K562 (cell line): ENCODE measurements around the gene GIPC3. TPM values are rescaled to one million over a fixed set of nuclear protein-coding genes. Genes with fewer than 3 reads are reported as not detected.
A peak's percentile ranks its signal among the peaks of the same experiment; 100 is the strongest.

Experiments used
- ADNP ChIP-seq: fragments of 200-800 bp; sonication (Bioruptor generic); IDR thresholded peaks from 2 replicates; pipeline ENCODE4 v1.6.1; 2016; ENCODE audit warnings: missing genetic modification characterization, missing compliant biosample characterization
- BHLHE40 ChIP-seq: IDR thresholded peaks from 2 replicates; pipeline ENCODE4 v1.6.1; 2011; ENCODE audit warnings: low read length, improper control_type of control experiment
- CBX8 ChIP-seq: fragments of 200-600 bp; sonication (generic); IDR thresholded peaks from 2 replicates; pipeline ENCODE4 v1.6.1; 2012; ENCODE audit warnings: borderline replicate concordance, mixed run types, low read depth, mild to moderate bottlenecking, moderate library complexity, mixed read lengths, low read length, control low read depth, inconsistent platforms; ENCODE audit not compliant: poor library complexity, severe bottlenecking; ENCODE audit errors: extremely low read depth
- HNRNPL ChIP-seq: fragments of 200-400 bp; formaldehyde crosslinking; IDR thresholded peaks from 2 replicates; pipeline ENCODE4 v1.6.1; 2017; ENCODE audit warnings: low read depth, mild to moderate bottlenecking, low read length
- HNRNPLL ChIP-seq: fragments of 200-400 bp; formaldehyde crosslinking; IDR thresholded peaks from 2 replicates; pipeline ENCODE4 v1.6.1; 2017; ENCODE audit warnings: low read length, low read depth, mild to moderate bottlenecking; ENCODE audit not compliant: poor library complexity, severe bottlenecking
- JUN ChIP-seq, 2 experiments: sonication (generic) in 1 of 2; formaldehyde crosslinking in 1 of 2; IDR thresholded peaks; 2 replicates each; pipeline versions ENCODE4 v1.6.1 to v1.8.0; 2012 to 2022; ENCODE audit warnings: borderline replicate concordance in 2 of 2, mild to moderate bottlenecking in 2 of 2, improper control_type of control experiment in 1 of 2, low read depth in 1 of 2, low read length in 1 of 2, missing genetic modification reagents in 1 of 2
- KAT2B ChIP-seq: IDR thresholded peaks from one replicate; pipeline ENCODE4 v1.6.1; 2012; ENCODE audit warnings: low read depth, mild to moderate bottlenecking, control low read depth, inconsistent platforms, low read length, moderate library complexity
- MTA3 ChIP-seq: fragments of 450-650 bp; formaldehyde crosslinking; IDR thresholded peaks from 2 replicates; pipeline ENCODE4 v1.6.1; 2017; ENCODE audit warnings: mild to moderate bottlenecking, borderline replicate concordance
- NFE2 ChIP-seq: IDR thresholded peaks from 2 replicates; pipeline ENCODE4 v1.6.1; 2014; ENCODE audit warnings: antibody characterized with exemption, low read depth
- PPARD ChIP-seq: fragments of 250-450 bp; sonication (Bioruptor Pico); IDR thresholded peaks from 2 replicates; pipeline ENCODE4 v1.8.0; 2022; ENCODE audit warnings: inconsistent platforms, mild to moderate bottlenecking, moderate library complexity
- SAP30 ChIP-seq: fragments of 200-600 bp; sonication (generic); IDR thresholded peaks from 2 replicates; pipeline ENCODE4 v1.6.1; 2012; ENCODE audit warnings: borderline replicate concordance, low read depth, mild to moderate bottlenecking, moderate library complexity, low read length, control low read depth, inconsistent platforms; ENCODE audit not compliant: insufficient read depth, poor library complexity, severe bottlenecking
- SIRT6 ChIP-seq: IDR thresholded peaks from one replicate; pipeline ENCODE4 v1.6.1; 2012; ENCODE audit warnings: low read depth, mild to moderate bottlenecking, control low read depth, inconsistent platforms, low read length, moderate library complexity
- SIX5 ChIP-seq, 2 experiments: IDR thresholded peaks; 2 replicates each; pipeline ENCODE4 v1.6.1; 2011; ENCODE audit warnings: low read length in 2 of 2, borderline replicate concordance in 1 of 2, low read depth in 1 of 2, mild to moderate bottlenecking in 1 of 2, moderate library complexity in 1 of 2; ENCODE audit not compliant: insufficient read depth in 1 of 2
- SPI1 ChIP-seq: IDR thresholded peaks from 2 replicates; pipeline ENCODE4 v1.6.1; 2011; ENCODE audit warnings: low read depth, low read length, control low read depth, borderline replicate concordance
- TAF15 ChIP-seq: fragments of 200-400 bp; formaldehyde crosslinking; IDR thresholded peaks from 2 replicates; pipeline ENCODE4 v1.6.1; 2017; ENCODE audit warnings: mild to moderate bottlenecking, low read depth, low read length, moderate library complexity
- TFAM ChIP-seq: fragments of 250-450 bp; sonication (Bioruptor Pico); conservative IDR thresholded peaks from 2 replicates; pipeline ENCODE4 v1.5.0; 2021; ENCODE audit warnings: mild to moderate bottlenecking, moderate library complexity
- ZBTB9 ChIP-seq: fragments of 450-650 bp; formaldehyde crosslinking; IDR thresholded peaks from 2 replicates; pipeline ENCODE4 v1.4.0; 2020; ENCODE audit warnings: mild to moderate bottlenecking, moderate library complexity
- ZFP30 ChIP-seq: fragments of 250-450 bp; sonication (Bioruptor Pico); IDR thresholded peaks from 2 replicates; pipeline ENCODE4 v1.8.0; 2022; ENCODE audit warnings: moderate library complexity, mild to moderate bottlenecking, inconsistent platforms, borderline replicate concordance
- ZNF347 ChIP-seq: fragments of 450-650 bp; formaldehyde crosslinking; IDR thresholded peaks from 2 replicates; pipeline ENCODE4 v1.4.0; 2020; ENCODE audit warnings: low read depth, mild to moderate bottlenecking, moderate library complexity
- ZNF696 ChIP-seq: fragments of 250-450 bp; sonication (Bioruptor Pico); conservative IDR thresholded peaks from 2 replicates; pipeline ENCODE4 v1.4.0; 2020; ENCODE audit warnings: mild to moderate bottlenecking, moderate library complexity
- polyA plus RNA-seq, 8 experiments: library from polyadenylated mRNA; depleted of rRNA in 4 of 8; stranded (reverse) in 5 of 8; unstranded in 3 of 8; fragments of >200 nt; fragmentation: Nextera tagmentation in 2 of 8; fragmentation: Illumina TruSeq in 1 of 8; extraction: Ambion mirVana in 2 of 8; extraction: Trizol in 1 of 8; gene quantifications; 2 replicates each; pipeline versions ENCODE4 v1.2.1 to v1.2.3, GENCODE V29; 2011 to 2014; ENCODE audit warnings: inconsistent platforms in 1 of 8, missing spikeins in 1 of 8
- total RNA-seq, 7 experiments: library from RNA; depleted of rRNA in 6 of 7; stranded (reverse); fragments of >200 nt in 6 of 7; fragmentation: Illumina TruSeq in 2 of 7; extraction: Trizol in 2 of 7; gene quantifications; 2 replicates each; pipeline versions ENCODE4 v1.2.1 to v1.2.3, GENCODE V29; 2011 to 2021; ENCODE audit warnings: low replicate concordance in 1 of 7
- TF ChIP-seq, protein P1 (sequence below), 2 experiments: IDR thresholded peaks in 1 of 2; conservative IDR thresholded peaks in 1 of 2; 2 replicates each; pipeline ENCODE4 v1.6.1; 2016; ENCODE audit warnings: low read depth in 2 of 2, mild to moderate bottlenecking in 1 of 2, missing compliant biosample characterization in 1 of 2, missing genetic modification characterization in 1 of 2, moderate library complexity in 1 of 2
- TF ChIP-seq, protein P2 (sequence below): fragments of 250-450 bp; sonication (Bioruptor Pico); IDR thresholded peaks from 2 replicates; pipeline ENCODE4 v1.8.0; 2021; ENCODE audit warnings: mild to moderate bottlenecking, moderate library complexity

Gene GIPC3
- total and polyA plus RNA-seq, 9 of the 15 experiments (the other 6 are each of a cell fraction or from before 2014, with no cell fraction given) = 0.03 to 3.6 (median 1.5) TPM; not detected in 1

GRCh38 chr19:3565139-3565538 is 20.1 kb upstream of the GIPC3 start (continued):
- TF ChIP-seq PPARD (CRISPR knock-in tag) (no peak), HNRNPL (no peak), CBX8 (no peak), SPI1 (no peak), SIX5 (IDR thresholded peaks at IDR 0.05; ENCODE audit: borderline replicate concordance in 1 of 2, insufficient read depth in 1 of 2, low read depth in 1 of 2, low read length in 2 of 2) (no peak), SIRT6 (no peak), ZBTB9 (CRISPR knock-in tag) (no peak), TAF15 (no peak), ZFP30 (CRISPR knock-in tag) (no peak), JUN (IDR thresholded peaks at IDR 0.05; ENCODE audit: borderline replicate concordance, low read depth, low read length) (peak; percentile 71; the same call in 1 of the 2 replicates), JUN (CRISPR knock-in tag; IDR thresholded peaks at IDR 0.05; ENCODE audit: borderline replicate concordance) (no peak), ZNF347 (CRISPR knock-in tag) (no peak), MTA3 (no peak), ZNF696 (CRISPR knock-in tag) (no peak), NFE2 (no peak), HNRNPLL (no peak), BHLHE40 (0 out of 2 replicates have a peak, but pooled peaks have one; percentile 16), KAT2B (no peak), TFAM (CRISPR knock-in tag) (no peak), ADNP (tag) (no peak), SAP30 (no peak)
- TF ChIP-seq, protein P1, sequence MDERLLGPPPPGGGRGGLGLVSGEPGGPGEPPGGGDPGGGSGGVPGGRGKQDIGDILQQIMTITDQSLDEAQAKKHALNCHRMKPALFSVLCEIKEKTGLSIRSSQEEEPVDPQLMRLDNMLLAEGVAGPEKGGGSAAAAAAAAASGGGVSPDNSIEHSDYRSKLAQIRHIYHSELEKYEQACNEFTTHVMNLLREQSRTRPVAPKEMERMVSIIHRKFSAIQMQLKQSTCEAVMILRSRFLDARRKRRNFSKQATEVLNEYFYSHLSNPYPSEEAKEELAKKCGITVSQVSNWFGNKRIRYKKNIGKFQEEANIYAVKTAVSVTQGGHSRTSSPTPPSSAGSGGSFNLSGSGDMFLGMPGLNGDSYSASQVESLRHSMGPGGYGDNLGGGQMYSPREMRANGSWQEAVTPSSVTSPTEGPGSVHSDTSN (CRISPR knock-in tag; IDR thresholded peaks at IDR 0.05; ENCODE audit: low read depth) = no peak
- TF ChIP-seq, protein P1 (tag; conservative IDR thresholded peaks at IDR 0.05; ENCODE audit: low read depth) = no peak
- TF ChIP-seq, protein P2, sequence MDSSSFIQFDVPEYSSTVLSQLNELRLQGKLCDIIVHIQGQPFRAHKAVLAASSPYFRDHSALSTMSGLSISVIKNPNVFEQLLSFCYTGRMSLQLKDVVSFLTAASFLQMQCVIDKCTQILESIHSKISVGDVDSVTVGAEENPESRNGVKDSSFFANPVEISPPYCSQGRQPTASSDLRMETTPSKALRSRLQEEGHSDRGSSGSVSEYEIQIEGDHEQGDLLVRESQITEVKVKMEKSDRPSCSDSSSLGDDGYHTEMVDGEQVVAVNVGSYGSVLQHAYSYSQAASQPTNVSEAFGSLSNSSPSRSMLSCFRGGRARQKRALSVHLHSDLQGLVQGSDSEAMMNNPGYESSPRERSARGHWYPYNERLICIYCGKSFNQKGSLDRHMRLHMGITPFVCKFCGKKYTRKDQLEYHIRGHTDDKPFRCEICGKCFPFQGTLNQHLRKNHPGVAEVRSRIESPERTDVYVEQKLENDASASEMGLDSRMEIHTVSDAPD (CRISPR knock-in tag) = no peak
